GM12878 (cell line): ENCODE measurements around the gene SF1. TPM values are rescaled to one million over a fixed set of nuclear protein-coding genes. Genes with fewer than 3 reads are reported as not detected.

Experiments
- ATF7 ChIP-seq: fragments of 450-650 bp; IDR thresholded peaks from 2 replicates; pipeline ENCODE4 v1.6.1; 2016; ENCODE audit warnings: low read depth, mild to moderate bottlenecking
- BMI1 ChIP-seq: fragments of 450-650 bp; IDR thresholded peaks from 2 replicates; pipeline ENCODE4 v1.6.1; 2016; ENCODE audit warnings: mild to moderate bottlenecking, moderate library complexity, borderline replicate concordance
- CEBPB ChIP-seq, 2 experiments: fragments of 150-350 bp in 1 of 2; IDR thresholded peaks; 2 replicates each; pipeline ENCODE4 v1.6.1; 2012 to 2014; ENCODE audit warnings: low read depth in 2 of 2, low read length in 2 of 2, borderline replicate concordance in 1 of 2, inconsistent platforms in 1 of 2
- ESRRA ChIP-seq: IDR thresholded peaks from 2 replicates; pipeline ENCODE4 v1.6.1; 2012; ENCODE audit warnings: mild to moderate bottlenecking, low read length, improper control_type of control experiment
- IRF4 ChIP-seq: IDR thresholded peaks from 2 replicates; pipeline ENCODE4 v1.6.1; 2011; ENCODE audit warnings: low read depth, low read length
- JUND ChIP-seq: IDR thresholded peaks from 2 replicates; pipeline ENCODE4 v1.6.1; 2012; ENCODE audit warnings: low read depth, mild to moderate bottlenecking, low read length, improper control_type of control experiment, moderate library complexity
- MYB ChIP-seq: fragments of 150-350 bp; IDR thresholded peaks from 2 replicates; pipeline ENCODE4 v1.6.1; 2014; ENCODE audit warnings: mild to moderate bottlenecking, low read depth, low read length, borderline replicate concordance
- NR2F1 ChIP-seq: fragments of 450-650 bp; conservative IDR thresholded peaks from 2 replicates; pipeline ENCODE4 v1.6.1; 2017; ENCODE audit warnings: mild to moderate bottlenecking
- RAD51 ChIP-seq: fragments of 450-650 bp; IDR thresholded peaks from 2 replicates; pipeline ENCODE4 v1.6.1; 2016; ENCODE audit warnings: moderate library complexity, mild to moderate bottlenecking, inconsistent platforms
- RCOR1 ChIP-seq: conservative IDR thresholded peaks from 2 replicates; pipeline ENCODE4 v1.6.1; 2012; ENCODE audit warnings: low read depth, low read length, improper control_type of control experiment
- TAF1 ChIP-seq: IDR thresholded peaks from 2 replicates; pipeline ENCODE4 v1.6.1; 2011; ENCODE audit warnings: mild to moderate bottlenecking, low read depth, low read length, borderline replicate concordance
- TCF3 ChIP-seq: IDR thresholded peaks from 2 replicates; pipeline ENCODE4 v1.6.1; 2012; ENCODE audit warnings: low read depth, mild to moderate bottlenecking, low read length, borderline replicate concordance; ENCODE audit not compliant: insufficient read depth
- TCF7 ChIP-seq: IDR thresholded peaks from 2 replicates; pipeline ENCODE4 v1.6.1; 2014; ENCODE audit warnings: antibody characterized with exemption, borderline replicate concordance
- ZNF384 ChIP-seq: IDR thresholded peaks from 2 replicates; pipeline ENCODE4 v1.6.1; 2012; ENCODE audit warnings: low read depth, mild to moderate bottlenecking, low read length, improper control_type of control experiment, borderline replicate concordance
- ZNF622 ChIP-seq: fragments of 450-650 bp; IDR thresholded peaks from 2 replicates; pipeline ENCODE4 v1.6.1; 2017; ENCODE audit warnings: mild to moderate bottlenecking, inconsistent platforms
- ZSCAN29 ChIP-seq: fragments of 450-650 bp; IDR thresholded peaks from 2 replicates; pipeline ENCODE4 v1.6.1; 2017; ENCODE audit warnings: mild to moderate bottlenecking, moderate library complexity
- polyA plus RNA-seq, 11 experiments: library from polyadenylated mRNA; depleted of rRNA in 4 of 11; unstranded in 6 of 11; stranded (reverse) in 5 of 11; fragments of >200 nt; fragmentation: Nextera tagmentation in 4 of 11; fragmentation: Illumina TruSeq in 1 of 11; extraction: Ambion mirVana in 4 of 11; extraction: Trizol in 1 of 11; gene quantifications; 1 replicate in 1 of 11; 2 replicates in 10 of 11; pipeline versions ENCODE4 v1.2.1 to v1.2.3, GENCODE V29; 2011 to 2016; ENCODE audit warnings: inconsistent platforms in 2 of 11, missing spikeins in 2 of 11, low read depth in 1 of 11
- total RNA-seq, 4 experiments: library from RNA; depleted of rRNA in 3 of 4; stranded (reverse); fragments of >200 nt in 3 of 4; fragmentation: Illumina TruSeq in 1 of 4; extraction: Trizol in 1 of 4; gene quantifications; 2 replicates each; pipeline versions ENCODE4 v1.2.1 to v1.2.3, GENCODE V29; 2013 to 2021
- TF ChIP-seq, protein P1 (sequence below): fragments of 450-650 bp; IDR thresholded peaks from 2 replicates; pipeline ENCODE4 v1.6.1; 2016; ENCODE audit warnings: mild to moderate bottlenecking, moderate library complexity, borderline replicate concordance
- TF ChIP-seq, protein P2 (sequence below): fragments of 450-650 bp; IDR thresholded peaks from 2 replicates; pipeline ENCODE4 v1.6.1; 2017; ENCODE audit warnings: mild to moderate bottlenecking, low read depth, inconsistent platforms; ENCODE audit not compliant: poor library complexity, severe bottlenecking
- TF ChIP-seq, protein P3 (sequence below): IDR thresholded peaks from 2 replicates; pipeline ENCODE4 v1.6.1; 2011; ENCODE audit warnings: borderline replicate concordance, low read depth, mild to moderate bottlenecking, moderate library complexity, mixed read lengths, low read length; ENCODE audit not compliant: insufficient read depth; ENCODE audit errors: extremely low read length
- TF ChIP-seq, protein P4 (sequence below): fragments of 450-650 bp; formaldehyde crosslinking; IDR thresholded peaks from 2 replicates; pipeline ENCODE4 v1.4.0; 2022; ENCODE audit warnings: mild to moderate bottlenecking, moderate library complexity

The SF1 gene
- total and polyA plus RNA-seq, 10 of the 15 experiments (the other 5 are each of a cell fraction or from before 2014, with no cell fraction given): 13.6 to 337 (median 103) TPM

DNA sequence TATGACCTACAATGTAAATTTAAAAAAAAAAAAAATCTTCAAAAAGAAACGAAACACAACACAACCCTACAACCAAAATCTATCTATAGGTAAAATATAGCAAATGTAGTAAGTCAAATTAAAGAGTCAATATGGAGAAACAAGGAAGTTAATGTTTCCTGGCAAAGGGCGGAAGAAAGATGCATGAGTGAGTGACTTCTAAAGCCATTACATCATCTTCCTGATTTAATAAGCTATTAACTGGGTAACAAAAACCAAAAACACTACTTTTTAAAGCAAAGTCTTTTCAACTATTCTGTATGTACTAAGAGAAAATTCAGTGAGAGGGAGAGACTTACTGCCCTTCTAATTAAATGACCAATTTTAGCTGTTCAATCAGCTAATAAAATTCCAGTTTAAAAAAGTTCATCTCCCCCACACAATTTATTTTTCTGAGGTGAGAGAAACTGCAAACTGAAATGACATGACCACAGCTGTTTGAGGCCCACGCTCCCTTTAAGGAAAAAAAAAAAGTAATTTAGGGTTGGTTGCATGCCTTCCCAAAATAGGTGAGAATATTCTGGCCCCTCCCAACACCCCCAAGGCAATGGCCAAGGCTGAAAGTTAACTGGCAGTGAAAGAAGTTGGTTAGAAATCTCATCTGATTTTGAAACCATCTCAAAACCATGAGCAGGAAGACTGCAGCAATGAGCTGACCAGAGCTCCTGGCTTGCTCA lies 5.9 kb downstream of the SF1 start (continued):
- TF ChIP-seq RAD51 (0 out of 2 replicates have a peak, but pooled peaks have one; percentile 15), TCF7 (peak; percentile 76), ESRRA (no peak), IRF4 (no peak), MYB (no peak), ZSCAN29 (no peak), TAF1 (no peak), JUND (no peak), CEBPB (IDR thresholded peaks at IDR 0.05; ENCODE audit: borderline replicate concordance in 1 of 2, low read depth in 2 of 2, low read length in 2 of 2) (no peak), RCOR1 (no peak), ZNF384 (peak; percentile 91), ZNF622 (no peak), ATF7 (peak; percentile 97), TCF3 (no peak), BMI1 (no peak), NR2F1 (no peak)
- TF ChIP-seq, protein P1, sequence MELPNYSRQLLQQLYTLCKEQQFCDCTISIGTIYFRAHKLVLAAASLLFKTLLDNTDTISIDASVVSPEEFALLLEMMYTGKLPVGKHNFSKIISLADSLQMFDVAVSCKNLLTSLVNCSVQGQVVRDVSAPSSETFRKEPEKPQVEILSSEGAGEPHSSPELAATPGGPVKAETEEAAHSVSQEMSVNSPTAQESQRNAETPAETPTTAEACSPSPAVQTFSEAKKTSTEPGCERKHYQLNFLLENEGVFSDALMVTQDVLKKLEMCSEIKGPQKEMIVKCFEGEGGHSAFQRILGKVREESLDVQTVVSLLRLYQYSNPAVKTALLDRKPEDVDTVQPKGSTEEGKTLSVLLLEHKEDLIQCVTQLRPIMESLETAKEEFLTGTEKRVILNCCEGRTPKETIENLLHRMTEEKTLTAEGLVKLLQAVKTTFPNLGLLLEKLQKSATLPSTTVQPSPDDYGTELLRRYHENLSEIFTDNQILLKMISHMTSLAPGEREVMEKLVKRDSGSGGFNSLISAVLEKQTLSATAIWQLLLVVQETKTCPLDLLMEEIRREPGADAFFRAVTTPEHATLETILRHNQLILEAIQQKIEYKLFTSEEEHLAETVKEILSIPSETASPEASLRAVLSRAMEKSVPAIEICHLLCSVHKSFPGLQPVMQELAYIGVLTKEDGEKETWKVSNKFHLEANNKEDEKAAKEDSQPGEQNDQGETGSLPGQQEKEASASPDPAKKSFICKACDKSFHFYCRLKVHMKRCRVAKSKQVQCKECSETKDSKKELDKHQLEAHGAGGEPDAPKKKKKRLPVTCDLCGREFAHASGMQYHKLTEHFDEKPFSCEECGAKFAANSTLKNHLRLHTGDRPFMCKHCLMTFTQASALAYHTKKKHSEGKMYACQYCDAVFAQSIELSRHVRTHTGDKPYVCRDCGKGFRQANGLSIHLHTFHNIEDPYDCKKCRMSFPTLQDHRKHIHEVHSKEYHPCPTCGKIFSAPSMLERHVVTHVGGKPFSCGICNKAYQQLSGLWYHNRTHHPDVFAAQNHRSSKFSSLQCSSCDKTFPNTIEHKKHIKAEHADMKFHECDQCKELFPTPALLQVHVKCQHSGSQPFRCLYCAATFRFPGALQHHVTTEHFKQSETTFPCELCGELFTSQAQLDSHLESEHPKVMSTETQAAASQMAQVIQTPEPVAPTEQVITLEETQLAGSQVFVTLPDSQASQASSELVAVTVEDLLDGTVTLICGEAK: no peak
- TF ChIP-seq, protein P2, sequence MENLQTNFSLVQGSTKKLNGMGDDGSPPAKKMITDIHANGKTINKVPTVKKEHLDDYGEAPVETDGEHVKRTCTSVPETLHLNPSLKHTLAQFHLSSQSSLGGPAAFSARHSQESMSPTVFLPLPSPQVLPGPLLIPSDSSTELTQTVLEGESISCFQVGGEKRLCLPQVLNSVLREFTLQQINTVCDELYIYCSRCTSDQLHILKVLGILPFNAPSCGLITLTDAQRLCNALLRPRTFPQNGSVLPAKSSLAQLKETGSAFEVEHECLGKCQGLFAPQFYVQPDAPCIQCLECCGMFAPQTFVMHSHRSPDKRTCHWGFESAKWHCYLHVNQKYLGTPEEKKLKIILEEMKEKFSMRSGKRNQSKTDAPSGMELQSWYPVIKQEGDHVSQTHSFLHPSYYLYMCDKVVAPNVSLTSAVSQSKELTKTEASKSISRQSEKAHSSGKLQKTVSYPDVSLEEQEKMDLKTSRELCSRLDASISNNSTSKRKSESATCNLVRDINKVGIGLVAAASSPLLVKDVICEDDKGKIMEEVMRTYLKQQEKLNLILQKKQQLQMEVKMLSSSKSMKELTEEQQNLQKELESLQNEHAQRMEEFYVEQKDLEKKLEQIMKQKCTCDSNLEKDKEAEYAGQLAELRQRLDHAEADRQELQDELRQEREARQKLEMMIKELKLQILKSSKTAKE: no peak
- TF ChIP-seq, protein P3, sequence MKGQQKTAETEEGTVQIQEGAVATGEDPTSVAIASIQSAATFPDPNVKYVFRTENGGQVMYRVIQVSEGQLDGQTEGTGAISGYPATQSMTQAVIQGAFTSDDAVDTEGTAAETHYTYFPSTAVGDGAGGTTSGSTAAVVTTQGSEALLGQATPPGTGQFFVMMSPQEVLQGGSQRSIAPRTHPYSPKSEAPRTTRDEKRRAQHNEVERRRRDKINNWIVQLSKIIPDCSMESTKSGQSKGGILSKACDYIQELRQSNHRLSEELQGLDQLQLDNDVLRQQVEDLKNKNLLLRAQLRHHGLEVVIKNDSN: no peak
- TF ChIP-seq, protein P4, sequence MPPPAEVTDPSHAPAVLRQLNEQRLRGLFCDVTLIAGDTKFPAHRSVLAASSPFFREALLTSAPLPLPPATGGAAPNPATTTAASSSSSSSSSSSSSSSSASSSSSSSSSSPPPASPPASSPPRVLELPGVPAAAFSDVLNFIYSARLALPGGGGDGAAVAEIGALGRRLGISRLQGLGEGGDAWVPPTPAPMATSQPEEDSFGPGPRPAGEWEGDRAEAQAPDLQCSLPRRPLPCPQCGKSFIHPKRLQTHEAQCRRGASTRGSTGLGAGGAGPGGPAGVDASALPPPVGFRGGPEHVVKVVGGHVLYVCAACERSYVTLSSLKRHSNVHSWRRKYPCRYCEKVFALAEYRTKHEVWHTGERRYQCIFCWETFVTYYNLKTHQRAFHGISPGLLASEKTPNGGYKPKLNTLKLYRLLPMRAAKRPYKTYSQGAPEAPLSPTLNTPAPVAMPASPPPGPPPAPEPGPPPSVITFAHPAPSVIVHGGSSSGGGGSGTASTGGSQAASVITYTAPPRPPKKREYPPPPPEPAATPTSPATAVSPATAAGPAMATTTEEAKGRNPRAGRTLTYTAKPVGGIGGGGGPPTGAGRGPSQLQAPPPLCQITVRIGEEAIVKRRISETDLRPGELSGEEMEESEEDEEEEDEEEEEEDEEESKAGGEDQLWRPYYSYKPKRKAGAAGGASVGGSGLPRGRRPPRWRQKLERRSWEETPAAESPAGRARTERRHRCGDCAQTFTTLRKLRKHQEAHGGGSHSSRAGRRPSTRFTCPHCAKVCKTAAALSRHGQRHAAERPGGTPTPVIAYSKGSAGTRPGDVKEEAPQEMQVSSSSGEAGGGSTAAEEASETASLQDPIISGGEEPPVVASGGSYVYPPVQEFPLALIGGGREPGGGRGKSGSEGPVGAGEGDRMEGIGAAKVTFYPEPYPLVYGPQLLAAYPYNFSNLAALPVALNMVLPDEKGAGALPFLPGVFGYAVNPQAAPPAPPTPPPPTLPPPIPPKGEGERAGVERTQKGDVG: no peak
